ENCODE data around the gene ABCG2.

- TF ChIP-seq CTCF (conservative IDR thresholded peaks at IDR 0.05; ENCODE audit: low read depth, low read length) (no peak), SMC3 (IDR thresholded peaks at IDR 0.05; ENCODE audit: low read depth, low read length) (no peak), FOS (IDR thresholded peaks at IDR 0.05; ENCODE audit: low read depth, low read length) (no peak), USF2 (IDR thresholded peaks at IDR 0.05; ENCODE audit: low read depth, low read length) (no peak), POLR2A (IDR thresholded peaks at IDR 0.05; ENCODE audit: low read depth, low read length) (no peak), NFE2L2 (IDR thresholded peaks at IDR 0.05; ENCODE audit: low read depth, low read length) (no peak), MXI1 (IDR thresholded peaks at IDR 0.05; ENCODE audit: borderline replicate concordance, low read depth, low read length) (no peak)
Observed at GRCh38 chr4:88159229-88159725, 838 bp upstream of the ABCG2 start.

All from IMR-90 (cell line).